PC-3 (cell line): ENCODE results near the gene AREL1. TPM values are rescaled to one million over a fixed set of nuclear protein-coding genes. Genes with fewer than 3 reads are reported as not detected.
"Not testable (repeated sequence)": the region's sequence is repeated elsewhere in the genome, so short reads cannot be mapped to it uniquely, and the experiment has no call there.

ENCODE experiments used
- ATAC-seq: fragments of 200-7000 bp; cut with Tn5 transposase; 2 replicates; pipeline ENCODE4 v1.9.1; 2020; ENCODE audit warnings: mild to moderate bottlenecking, moderate library complexity
- Bru-seq: library from RNA; stranded (reverse); fragments of 400-500 nt; gene quantifications from one replicate; lab custom pipeline; 2021; lab: Mats Ljungman, UMichigan
- BruChase-seq, 2 experiments: library from RNA; stranded (reverse); fragments of 400-500 nt; gene quantifications; one replicate each; lab custom pipeline; 2021; lab: Mats Ljungman, UMichigan
- BruUV-seq: library from RNA; stranded (reverse); fragments of 400-500 nt; replicated peaks from 2 replicates; lab custom pipeline; 2021; lab: Mats Ljungman, UMichigan
- CTCF ChIA-PET: fragments of 300-600 bp; sonication (Branson Sonifier 250); formaldehyde crosslinking; loops from one replicate; lab custom pipeline; 2022; ENCODE audit warnings: antibody characterized with exemption; lab: Charles Lee
- POLR2A ChIA-PET: fragments of 300-600 bp; sonication (Branson Sonifier 250); formaldehyde crosslinking; loops from one replicate; lab custom pipeline; 2022; ENCODE audit warnings: antibody characterized with exemption; ENCODE audit not compliant: unreplicated experiment; lab: Charles Lee
- DNase-seq: peaks from one replicate; pipeline ENCODE4 v3.0.0-alpha.2; 2015
- H2AFZ ChIP-seq: fragments of 300-600 bp; sonication (generic); 2 replicates; pipeline ENCODE4 v1.6.0; 2016; ENCODE audit warnings: antibody characterized with exemption, low read length
- H3F3A ChIP-seq: fragments of 300-600 bp; sonication (generic); one replicate; pipeline ENCODE4 v1.6.0; 2017; ENCODE audit warnings: antibody characterized with exemption, low read length, control low read depth, mild to moderate bottlenecking; ENCODE audit not compliant: unreplicated experiment
- H3K27ac ChIP-seq: fragments of 300-600 bp; sonication (generic); 2 replicates; pipeline ENCODE4 v1.5.1; 2016; ENCODE audit warnings: mild to moderate bottlenecking, low read length
- H3K27me3 ChIP-seq: fragments of 300-600 bp; sonication (generic); 2 replicates; pipeline ENCODE4 v1.6.1; 2016; ENCODE audit warnings: low read length, mixed read lengths
- H3K36me3 ChIP-seq: fragments of 300-600 bp; sonication (generic); 2 replicates; pipeline ENCODE4 v1.6.1; 2016; ENCODE audit warnings: low read depth, mixed run types, low read length, mixed read lengths
- H3K4me1 ChIP-seq: fragments of 300-600 bp; sonication (generic); 2 replicates; pipeline ENCODE4 v1.5.1; 2016; ENCODE audit warnings: low read length; ENCODE audit not compliant: insufficient read depth
- H3K4me2 ChIP-seq: fragments of 300-600 bp; sonication (generic); 2 replicates; pipeline ENCODE4 v1.6.0; 2016; ENCODE audit warnings: low read length
- H3K4me3 ChIP-seq: fragments of 300-600 bp; sonication (generic); 2 replicates; pipeline ENCODE4 v1.5.1; 2016; ENCODE audit warnings: mild to moderate bottlenecking, low read length, mixed read lengths
- H3K79me2 ChIP-seq: fragments of 300-600 bp; sonication (generic); 2 replicates; pipeline ENCODE4 v1.6.1; 2017; ENCODE audit warnings: low read length, mixed read lengths
- H3K9ac ChIP-seq: fragments of 300-600 bp; sonication (generic); 2 replicates; pipeline ENCODE4 v1.6.0; 2016; ENCODE audit warnings: mild to moderate bottlenecking, low read length
- H3K9me2 ChIP-seq: fragments of 300-600 bp; sonication (generic); replicated peaks from 2 replicates; pipeline ENCODE4 v1.6.1; 2016; ENCODE audit warnings: mixed run types, low read length, mixed read lengths
- H3K9me3 ChIP-seq: fragments of 300-600 bp; sonication (generic); 2 replicates; pipeline ENCODE4 v1.6.1; 2016; ENCODE audit warnings: low read length, mixed read lengths
- H4K20me1 ChIP-seq: fragments of 300-600 bp; sonication (generic); 2 replicates; pipeline ENCODE4 v1.6.1; 2016; ENCODE audit warnings: low read length, mixed read lengths
- EZH2 ChIP-seq: fragments of 300-600 bp; sonication (generic); IDR thresholded peaks from one replicate; pipeline ENCODE4 v1.6.1; 2017; ENCODE audit warnings: antibody characterized with exemption, mild to moderate bottlenecking, low read length; ENCODE audit not compliant: unreplicated experiment
- EZH2phosphoT487 ChIP-seq: fragments of 300-600 bp; sonication (generic); IDR thresholded peaks from 2 replicates; pipeline ENCODE4 v1.6.1; 2018; ENCODE audit warnings: mild to moderate bottlenecking, antibody characterized with exemption, low read length, borderline replicate concordance
- intact Hi-C: fragments of 100-400 bp; cut with micrococcal nuclease; formaldehyde crosslinking; loops from 2 replicates; pipeline ENCODE4 v1.9.0; 2023
- long read RNA-seq: library from polyadenylated mRNA; unstranded; transcript quantifications from one replicate; pipeline ENCODE4 v2.0.0, GENCODE V29; 2021; ENCODE audit not compliant: unreplicated experiment
- total RNA-seq: library from RNA; depleted of rRNA; stranded (reverse); fragments of >200 nt; gene quantifications from 2 replicates; pipeline ENCODE4 v1.2.3, GENCODE V29; 2014; rRNA removed
- TF ChIP-seq, protein P1 (sequence below): fragments of 300-600 bp; sonication (generic); conservative IDR thresholded peaks from 2 replicates; pipeline ENCODE4 v1.5.1; 2017; ENCODE audit warnings: antibody characterized with exemption, low read depth, mild to moderate bottlenecking, low read length

Gene AREL1
- total RNA-seq = 25.4 and 32.1 TPM in 2 replicates
- Bru-seq, nascent RNA = percentile 83 among the genes with signal in this experiment
- percentile 83 among the genes with signal in this experiment for BruChase-seq, experiment 1, labeled RNA remaining after a 6-hour chase
- percentile 84 among the genes with signal in this experiment for BruChase-seq, experiment 2, labeled RNA remaining after a 2-hour chase
- long read RNA-seq, full-length matches to known transcripts = 15 of 98 reads
- long read RNA-seq, partial matches to known transcripts = 52 of 98 reads
- long read RNA-seq, other reads (novel, unspliced or antisense) = 31 of 98 reads

DNA sequence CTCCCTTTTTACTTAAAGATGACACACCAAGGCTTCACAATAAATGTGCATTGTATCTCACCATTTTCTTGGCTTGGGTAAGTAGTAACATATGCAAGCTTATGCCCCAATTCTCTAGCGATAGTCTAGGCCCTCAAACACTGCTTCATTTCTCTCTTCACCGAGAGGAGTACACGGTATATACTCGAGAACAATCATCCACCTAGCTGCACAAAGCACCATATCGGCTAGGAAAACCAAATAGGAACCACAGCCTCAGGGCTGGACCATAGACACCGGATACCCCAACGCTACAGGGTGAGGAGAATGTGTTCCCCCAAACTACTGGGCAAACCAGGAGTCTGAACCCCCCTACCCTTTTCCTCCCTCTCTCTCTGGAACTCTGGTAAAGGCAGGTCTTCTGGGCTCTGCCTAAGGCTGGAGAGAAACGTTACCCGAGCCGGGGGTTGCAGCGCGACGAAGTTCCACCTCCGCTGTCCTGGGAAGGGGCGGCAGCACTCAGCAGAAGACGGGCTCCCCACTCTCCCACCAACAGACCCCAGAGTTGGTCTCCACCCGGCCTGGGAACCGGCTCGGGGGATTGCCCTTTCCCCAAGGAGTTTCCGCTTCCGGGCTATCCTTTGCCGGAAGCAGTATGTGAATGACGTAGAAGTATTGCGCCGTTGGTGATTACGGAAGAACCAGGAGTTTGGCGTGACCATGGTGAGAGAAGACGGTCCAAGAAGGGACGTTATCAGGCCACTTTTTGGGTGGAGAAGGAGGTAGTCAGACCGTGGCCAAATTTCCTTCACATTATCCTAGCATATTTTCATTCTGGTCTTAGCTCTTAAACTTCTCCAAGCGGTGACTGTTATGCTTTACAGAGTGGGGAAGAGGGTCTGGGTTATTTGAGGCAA, at the start of gene AREL1, which contains the start of gene FCF1:
Gene AREL1, minus strand, starts transcription at position 582 of the 896 bp plus-strand sequence. CDS start 27,465 bp downstream, outside the sequence.
Gene FCF1, plus strand, starts transcription at position 646 of the 896 bp plus-strand sequence. Its CDS starts 54 bp downstream, at position 700.
- Histone ChIP-seq H3K4me1 (peaks cover 8% of the 10 kb centered on the region; the same call in 1 of the 2 replicates), H3K4me3 (peak within 1 kb of the TSS; percentile 95), H4K20me1 (peaks cover 8% of the 10 kb centered on the region; the same call in 1 of the 2 replicates), H3F3A (no peaks in the 10 kb centered on the region), H3K9me3 (no peaks in the 10 kb centered on the region), H3K27me3 (no peaks in the 10 kb centered on the region), H3K4me2 (peak within 1 kb of the TSS; percentile 91), H3K27ac (no peak within 1 kb of the TSS), H3K36me3 (peaks cover 19% of the 10 kb centered on the region), H3K79me2 (peaks cover 69% of the 10 kb centered on the region), H3K9me2 (no peaks in the 10 kb centered on the region), H3K9ac (peak within 1 kb of the TSS; percentile 75), H2AFZ (peak within 1 kb of the TSS; percentile 76)
- ATAC-seq (peak; percentile 96), DNase-seq (peak; percentile 93)
- TSS peak; percentile 78 for BruUV-seq
- intact Hi-C loops = loop anchor here (2.0 to 5.0 kb wide), 2 partner anchors 50 to 210 kb away; partner anchors contain the start of gene YLPM1
- TF ChIP-seq, protein P1, sequence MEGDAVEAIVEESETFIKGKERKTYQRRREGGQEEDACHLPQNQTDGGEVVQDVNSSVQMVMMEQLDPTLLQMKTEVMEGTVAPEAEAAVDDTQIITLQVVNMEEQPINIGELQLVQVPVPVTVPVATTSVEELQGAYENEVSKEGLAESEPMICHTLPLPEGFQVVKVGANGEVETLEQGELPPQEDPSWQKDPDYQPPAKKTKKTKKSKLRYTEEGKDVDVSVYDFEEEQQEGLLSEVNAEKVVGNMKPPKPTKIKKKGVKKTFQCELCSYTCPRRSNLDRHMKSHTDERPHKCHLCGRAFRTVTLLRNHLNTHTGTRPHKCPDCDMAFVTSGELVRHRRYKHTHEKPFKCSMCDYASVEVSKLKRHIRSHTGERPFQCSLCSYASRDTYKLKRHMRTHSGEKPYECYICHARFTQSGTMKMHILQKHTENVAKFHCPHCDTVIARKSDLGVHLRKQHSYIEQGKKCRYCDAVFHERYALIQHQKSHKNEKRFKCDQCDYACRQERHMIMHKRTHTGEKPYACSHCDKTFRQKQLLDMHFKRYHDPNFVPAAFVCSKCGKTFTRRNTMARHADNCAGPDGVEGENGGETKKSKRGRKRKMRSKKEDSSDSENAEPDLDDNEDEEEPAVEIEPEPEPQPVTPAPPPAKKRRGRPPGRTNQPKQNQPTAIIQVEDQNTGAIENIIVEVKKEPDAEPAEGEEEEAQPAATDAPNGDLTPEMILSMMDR = no peak
- TF ChIP-seq EZH2phosphoT487 = no peak
- no peak for TF ChIP-seq EZH2
- POLR2A ChIA-PET = interaction anchor here (0.5 kb wide), 1 partner anchor 348 kb away, joined by 3 read pairs; no protein-coding TSS in a partner anchor
- CTCF ChIA-PET = interaction anchor here (0.6 kb wide), 1 partner anchor 104 kb away, joined by 3 read pairs; no protein-coding TSS in a partner anchor

DNA sequence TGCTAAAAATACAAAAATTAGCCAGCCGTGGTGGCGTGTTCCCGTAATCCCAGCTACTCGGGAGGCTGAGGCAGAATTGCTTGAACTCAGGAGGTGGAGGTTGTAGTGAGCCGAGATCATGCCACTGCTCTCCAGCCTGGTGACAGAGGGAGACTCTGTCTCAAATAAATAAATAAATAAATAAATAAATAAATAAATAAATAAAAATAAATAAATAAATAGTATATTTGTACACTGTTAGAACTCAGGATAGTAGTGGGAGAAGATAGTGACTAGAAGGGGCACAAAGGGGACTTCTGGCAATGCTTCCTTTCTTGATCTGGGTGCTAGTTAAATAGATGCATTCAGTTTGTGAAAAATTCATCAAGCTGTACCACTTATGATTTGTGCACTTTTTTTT, 45.6 kb upstream of the AREL1 start:
- H3K27ac ChIP-seq, POLR2A ChIA-PET, intact Hi-C loops: not testable (repeated sequence)

DNA sequence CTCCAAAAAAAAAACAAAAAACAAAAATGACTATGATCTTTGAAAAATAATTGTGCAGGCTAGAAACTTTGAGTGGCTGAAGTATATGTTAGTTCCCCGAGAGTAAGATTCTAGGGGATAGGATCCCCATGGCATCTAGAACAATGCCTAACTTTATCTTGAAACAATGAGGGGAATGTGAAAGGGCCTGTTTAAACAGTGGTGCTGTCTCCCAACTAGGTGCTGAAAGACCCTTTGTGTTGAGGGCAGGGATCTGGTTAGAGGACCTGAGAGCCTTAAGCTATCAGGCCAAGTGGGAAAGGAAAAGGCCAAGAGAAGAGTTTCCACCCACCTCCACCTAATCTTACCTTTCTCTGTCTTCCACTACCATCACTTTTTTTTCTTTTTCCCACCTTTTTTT, 43.4 kb upstream of the AREL1 start:
- ATAC-seq (no peak), DNase-seq (no peak)
- no peaks in the 10 kb centered on the region for H3K9me3 ChIP-seq
- H3K4me2 ChIP-seq = no peak overlapping the region
- no peak overlapping the region for H3K4me3 ChIP-seq
- TF ChIP-seq EZH2phosphoT487 (no peak), EZH2 (no peak)
- TF ChIP-seq, protein P1 = no peak
- no peaks in the 10 kb centered on the region for H3K4me1 ChIP-seq
- intact Hi-C loops = no loop called here
- no peaks in the 10 kb centered on the region for H3K9me2 ChIP-seq
- CTCF ChIA-PET = no interaction called here
- no peak overlapping the region for H3K27ac ChIP-seq
- POLR2A ChIA-PET = no interaction called here
- no peaks in the 10 kb centered on the region for H3K36me3 ChIP-seq
- H2AFZ ChIP-seq = no peak overlapping the region
- H4K20me1 ChIP-seq = no peaks in the 10 kb centered on the region
- H3F3A ChIP-seq = no peaks in the 10 kb centered on the region
- no peak overlapping the region for H3K9ac ChIP-seq
- BruUV-seq = no TSS peak
- H3K27me3 ChIP-seq = no peaks in the 10 kb centered on the region
- H3K79me2 ChIP-seq = no peaks in the 10 kb centered on the region

More for the DNA sequence above, 45.6 kb upstream of the AREL1 start:
- H4K20me1 ChIP-seq, H3K36me3 ChIP-seq, CTCF ChIA-PET, H3K27me3 ChIP-seq, DNase-seq, ATAC-seq, H3K79me2 ChIP-seq, H3K9ac ChIP-seq, H3F3A ChIP-seq, H3K9me2 ChIP-seq, H3K4me3 ChIP-seq, H3K4me2 ChIP-seq, H3K4me1 ChIP-seq, BruUV-seq, H3K9me3 ChIP-seq, H2AFZ ChIP-seq: not testable (repeated sequence)
